Bronchial epithelial cell (primary cell): Measurements from ENCODE around the gene CUEDC1. TPM values are rescaled to one million over a fixed set of nuclear protein-coding genes. Genes with fewer than 3 reads are reported as not detected.
"Not testable (repeated sequence)": the region's sequence is repeated elsewhere in the genome, so short reads cannot be mapped to it uniquely, and the experiment has no call there.

Experiments used
- DNase-seq: peaks from one replicate; pipeline ENCODE4 v3.0.0-alpha.2; 2010; ENCODE audit warnings: low read depth
- FAIRE-seq: peaks from 2 replicates; lab custom pipeline; 2011; peaks lifted over from hg19 to GRCh38; lab: Jason Lieb, UNC
- H3K27me3 ChIP-seq: 2 replicates; pipeline ENCODE4 v1.5.1; 2011; ENCODE audit warnings: low read length; ENCODE audit not compliant: control insufficient read depth, insufficient read depth
- H3K36me3 ChIP-seq: 2 replicates; pipeline ENCODE4 v1.5.1; 2011; ENCODE audit warnings: low read length; ENCODE audit not compliant: control insufficient read depth, insufficient read depth
- H3K4me3 ChIP-seq: 2 replicates; pipeline ENCODE4 v1.5.1; 2011; ENCODE audit warnings: mild to moderate bottlenecking, low read depth, low read length, control low read depth
- total RNA-seq: library from RNA; depleted of rRNA; stranded (reverse); fragments of >200 nt; gene quantifications from 2 replicates; pipeline ENCODE4 v1.2.1, GENCODE V29; 2014
- TF ChIP-seq, protein P1 (sequence below): IDR thresholded peaks from 2 replicates; pipeline ENCODE4 v1.5.1; 2011; ENCODE audit warnings: mild to moderate bottlenecking, moderate library complexity, low read length, control low read depth, inconsistent platforms; ENCODE audit not compliant: insufficient read depth, severe bottlenecking

The CUEDC1 gene
- total RNA-seq, 1 donor from 2014 or later: 3.4 TPM

DNA sequence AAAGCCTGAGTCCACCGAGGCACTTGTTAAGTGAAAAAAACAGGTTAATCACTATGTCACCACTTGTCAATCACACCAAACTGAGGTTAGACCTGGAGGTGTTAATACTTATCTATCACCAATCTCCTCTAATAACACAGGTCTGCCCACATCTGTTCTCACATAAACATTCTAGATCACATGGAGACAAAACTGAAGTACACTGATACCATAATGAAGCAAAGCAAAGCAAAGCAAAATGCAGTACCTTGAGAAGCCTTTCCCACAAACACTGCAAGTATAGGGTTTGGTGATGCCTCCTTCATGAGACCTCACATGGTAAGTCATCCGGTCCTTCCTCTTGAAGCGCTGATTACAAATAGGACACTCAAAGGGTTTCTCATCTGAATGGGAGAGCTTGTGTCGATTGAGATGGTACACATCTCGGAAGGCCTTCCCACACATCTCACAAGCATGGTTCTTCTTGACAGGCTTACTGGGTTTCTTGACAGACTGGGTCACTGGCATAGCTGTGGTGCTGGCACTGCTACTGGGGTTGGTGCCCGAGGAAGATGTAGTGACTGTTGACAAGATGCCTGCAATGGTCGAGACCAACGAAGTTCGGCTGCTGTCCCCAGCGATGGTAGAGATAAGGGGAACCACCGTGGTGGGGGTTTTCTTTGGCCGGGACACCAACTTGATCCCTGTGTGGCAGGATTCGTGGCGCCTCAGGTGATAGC, 27.4 kb upstream of the CUEDC1 start:
- DNase-seq (no peak), FAIRE-seq (peak; percentile 72)
- H3K36me3 ChIP-seq: peaks cover 8% of the 10 kb centered on the region
- H3K27me3 ChIP-seq: no peaks in the 10 kb centered on the region
- no peak overlapping the region for H3K4me3 ChIP-seq
- TF ChIP-seq, protein P1, sequence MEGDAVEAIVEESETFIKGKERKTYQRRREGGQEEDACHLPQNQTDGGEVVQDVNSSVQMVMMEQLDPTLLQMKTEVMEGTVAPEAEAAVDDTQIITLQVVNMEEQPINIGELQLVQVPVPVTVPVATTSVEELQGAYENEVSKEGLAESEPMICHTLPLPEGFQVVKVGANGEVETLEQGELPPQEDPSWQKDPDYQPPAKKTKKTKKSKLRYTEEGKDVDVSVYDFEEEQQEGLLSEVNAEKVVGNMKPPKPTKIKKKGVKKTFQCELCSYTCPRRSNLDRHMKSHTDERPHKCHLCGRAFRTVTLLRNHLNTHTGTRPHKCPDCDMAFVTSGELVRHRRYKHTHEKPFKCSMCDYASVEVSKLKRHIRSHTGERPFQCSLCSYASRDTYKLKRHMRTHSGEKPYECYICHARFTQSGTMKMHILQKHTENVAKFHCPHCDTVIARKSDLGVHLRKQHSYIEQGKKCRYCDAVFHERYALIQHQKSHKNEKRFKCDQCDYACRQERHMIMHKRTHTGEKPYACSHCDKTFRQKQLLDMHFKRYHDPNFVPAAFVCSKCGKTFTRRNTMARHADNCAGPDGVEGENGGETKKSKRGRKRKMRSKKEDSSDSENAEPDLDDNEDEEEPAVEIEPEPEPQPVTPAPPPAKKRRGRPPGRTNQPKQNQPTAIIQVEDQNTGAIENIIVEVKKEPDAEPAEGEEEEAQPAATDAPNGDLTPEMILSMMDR: no peak

DNA sequence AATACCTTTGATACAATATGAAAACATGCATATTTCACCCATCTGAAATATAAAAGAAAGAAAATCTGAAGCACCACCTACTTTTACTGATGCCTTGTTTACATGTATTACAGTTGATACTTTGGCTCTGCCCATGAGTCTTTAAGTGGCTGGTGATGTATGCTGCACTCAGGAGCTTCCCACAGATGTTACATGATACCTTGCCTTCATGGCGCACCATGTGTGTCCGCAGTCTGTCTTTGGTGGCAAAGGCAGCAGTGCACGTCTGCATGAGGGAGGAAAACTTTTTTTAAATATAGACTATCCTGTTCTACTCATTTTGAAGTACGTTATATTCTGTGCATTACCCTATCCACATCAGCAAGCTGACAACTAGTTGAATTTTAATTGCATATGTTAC, 25.3 kb upstream of the CUEDC1 start:
- TF ChIP-seq, protein P1: no peak
- no peak overlapping the region for H3K4me3 ChIP-seq
- FAIRE-seq (no peak), DNase-seq (no peak)
- H3K27me3 ChIP-seq: no peaks in the 10 kb centered on the region
- peaks cover 10% of the 10 kb centered on the region for H3K36me3 ChIP-seq

DNA sequence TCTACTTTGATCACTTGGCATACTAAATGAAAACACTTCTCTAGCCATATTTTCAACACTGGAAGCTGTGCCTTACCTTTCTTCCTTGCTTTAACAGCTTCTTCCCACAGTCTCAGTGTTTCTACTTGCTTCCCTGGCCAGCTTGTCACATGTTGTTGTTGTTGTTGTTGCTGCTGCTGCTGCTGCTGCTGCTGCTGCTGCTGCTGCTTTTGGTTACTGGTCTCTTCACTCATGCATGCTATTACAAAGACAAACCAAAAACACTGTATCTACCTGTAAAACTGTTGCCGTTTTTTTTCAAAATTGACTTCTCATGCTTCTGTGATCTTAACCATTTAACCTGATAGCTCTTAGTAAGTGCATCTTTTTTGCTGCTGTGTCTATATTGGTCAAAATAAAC, 23.9 kb upstream of the CUEDC1 start:
- no peak for FAIRE-seq
- H3K4me3 ChIP-seq: no peak overlapping the region
- H3K27me3 ChIP-seq: no peaks in the 10 kb centered on the region
- TF ChIP-seq, protein P1: no peak
- peaks cover 9% of the 10 kb centered on the region for H3K36me3 ChIP-seq
- no peak for DNase-seq

DNA sequence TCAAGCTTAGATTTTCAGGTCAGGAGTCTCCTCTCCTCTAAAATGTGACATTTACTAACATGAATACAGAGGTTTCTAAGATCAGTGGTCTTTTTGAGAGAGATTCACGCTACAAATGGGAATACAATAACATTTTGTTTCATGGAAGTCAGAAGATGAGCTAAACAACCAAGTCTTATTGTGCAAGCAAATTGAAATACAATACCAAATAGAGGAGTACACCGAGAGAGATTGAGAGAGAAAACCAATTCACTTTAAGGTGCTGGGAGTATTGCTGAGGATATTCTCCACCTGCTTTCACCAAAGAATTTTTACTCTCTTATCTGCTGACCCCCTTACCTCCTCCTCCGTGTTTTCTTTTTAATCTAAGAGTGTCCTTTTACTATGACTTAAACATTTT, 21.4 kb upstream of the CUEDC1 start:
- Histone ChIP-seq H3K27me3 (no peaks in the 10 kb centered on the region), H3K4me3 (no peak overlapping the region), H3K36me3 (peaks cover 7% of the 10 kb centered on the region)
- FAIRE-seq: no peak
- DNase-seq: no peak
- TF ChIP-seq, protein P1: no peak

DNA sequence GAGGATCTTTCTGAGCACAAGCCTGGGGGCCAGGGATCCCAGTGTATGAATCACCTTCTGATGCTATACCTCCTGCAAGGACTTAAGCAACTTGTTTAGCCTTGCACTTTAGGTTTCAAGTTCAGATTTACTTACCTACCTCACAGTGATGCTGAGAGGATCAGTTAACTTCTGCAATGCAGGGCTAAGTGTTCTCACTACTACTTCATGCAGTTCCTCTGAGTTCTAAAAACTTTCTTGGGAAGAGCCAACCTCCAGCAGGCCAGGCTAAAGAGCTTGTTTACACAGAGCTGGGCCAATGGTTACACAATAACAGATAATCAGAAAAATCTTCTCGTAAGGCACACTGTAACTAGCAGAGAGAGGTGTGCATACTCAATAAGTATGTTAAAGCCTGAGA, 19.8 kb upstream of the CUEDC1 start:
- H3K27me3 ChIP-seq: no peaks in the 10 kb centered on the region
- H3K36me3 ChIP-seq: peaks cover 7% of the 10 kb centered on the region
- no peak for FAIRE-seq
- TF ChIP-seq, protein P1: no peak
- DNase-seq: peak; percentile 50
- H3K4me3 ChIP-seq: no peak overlapping the region

DNA sequence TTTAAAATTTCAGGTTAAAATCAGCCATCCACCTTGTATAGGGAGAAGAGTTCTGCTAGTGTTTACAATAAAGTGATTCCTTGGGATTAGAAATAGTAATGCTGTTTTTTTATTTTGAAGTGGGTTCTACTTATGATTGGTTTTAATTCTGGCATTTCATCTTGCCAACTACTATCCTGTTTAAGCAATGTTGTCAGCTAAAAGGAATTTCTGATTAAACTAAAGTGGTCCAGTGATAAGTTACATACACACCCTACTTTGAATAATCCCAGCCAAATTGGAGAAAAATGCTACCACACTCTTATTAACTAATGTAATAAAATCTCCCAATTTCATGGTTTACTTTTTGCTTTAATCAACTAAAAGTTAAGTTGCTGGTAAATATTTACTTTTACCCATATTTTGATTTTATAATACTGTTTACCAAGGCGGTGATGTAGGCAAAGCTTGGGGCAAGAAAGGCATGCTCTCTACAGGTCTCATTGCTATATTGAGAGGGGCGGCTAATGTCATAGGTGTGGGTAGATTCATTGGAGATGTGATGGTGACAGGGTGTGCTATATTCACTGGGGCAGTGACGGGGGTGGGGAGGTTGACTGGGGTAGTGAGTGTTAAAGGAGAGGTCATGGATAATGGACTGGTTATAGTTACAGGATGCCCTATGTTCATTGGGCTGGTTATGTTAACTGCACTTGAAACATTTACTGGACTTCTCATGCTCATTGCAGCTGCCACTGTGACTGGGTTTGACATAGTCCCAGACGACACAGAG, 19.0 kb upstream of the CUEDC1 start:
- DNase-seq, H3K4me3 ChIP-seq, H3K36me3 ChIP-seq, H3K27me3 ChIP-seq, FAIRE-seq: not testable (repeated sequence)
